ENCODE measurements around the gene KHSRP.

DNA sequence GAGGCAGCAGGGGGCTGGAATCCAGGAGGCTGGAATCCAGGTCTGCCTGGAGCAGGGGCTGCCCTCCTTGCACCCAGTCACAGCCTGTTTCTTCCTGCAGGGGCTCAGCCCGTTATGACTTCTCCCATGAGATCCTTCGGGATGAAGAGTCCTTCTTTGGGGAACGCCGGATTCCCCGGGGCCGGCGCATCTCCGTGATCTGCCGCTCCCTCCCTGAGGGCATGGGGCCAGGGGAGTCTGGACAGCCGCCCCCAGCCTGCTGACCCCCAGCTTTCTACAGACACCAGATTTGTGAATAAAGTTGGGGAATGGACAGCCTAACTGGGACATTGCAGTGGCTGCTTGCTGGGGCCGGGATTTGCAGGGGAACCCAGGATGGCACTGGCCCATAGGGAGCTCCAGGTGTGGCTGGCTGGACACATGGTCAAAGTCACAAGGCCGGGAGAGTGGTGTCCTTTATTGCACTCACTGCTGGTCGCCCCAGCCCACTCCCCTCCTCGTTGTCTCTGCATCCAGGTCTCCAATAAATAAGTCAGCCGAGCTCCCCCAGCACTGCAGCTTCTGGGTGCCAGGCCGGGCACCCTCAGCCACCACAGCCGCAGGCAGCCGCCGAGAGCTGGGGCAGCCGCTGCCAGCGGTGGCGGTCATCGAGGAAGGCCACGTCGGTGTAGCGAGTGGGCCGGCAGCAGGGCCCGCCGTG, 49.8 kb downstream of the KHSRP start:
- TF ChIP-seq CTCF (conservative IDR thresholded peaks at IDR 0.05; ENCODE audit: low read depth, low read length): no peak
- TF ChIP-seq RCOR1 (IDR thresholded peaks at IDR 0.05; ENCODE audit: insufficient replicate concordance, low read length): no peak

Measured in IMR-90 (cell line).